Ammon's horn (tissue), 1 donor: ENCODE measurements around the gene ARHGEF10L.

Source experiments
- DNase-seq: peaks from one replicate; pipeline ENCODE4 v3.0.0-alpha.2; 2016; ENCODE audit warnings: low spot score

The ARHGEF10L gene

GRCh38 chr1:17520473-17521319 is 18.8 kb upstream of the ARHGEF10L start:
- no peak for DNase-seq

GRCh38 chr1:17521946-17522612 is 17.4 kb upstream of the ARHGEF10L start:
- DNase-seq, result no peak

- no peak for DNase-seq
These were observed 16.0 kb upstream of the ARHGEF10L start for GRCh38 chr1:17523321-17524041.

- DNase-seq, result no peak
These were observed 14.9 kb upstream of the ARHGEF10L start for GRCh38 chr1:17524645-17525044.

- DNase-seq, result no peak
These were observed 13.4 kb upstream of the ARHGEF10L start for GRCh38 chr1:17525996-17526686.

GRCh38 chr1:17527036-17527914 is 12.2 kb upstream of the ARHGEF10L start:
- DNase-seq, result no peak

GRCh38 chr1:17529381-17529780 is 10.1 kb upstream of the ARHGEF10L start:
- DNase-seq, result no peak

- DNase-seq, result no peak
These were observed 8.2 kb upstream of the ARHGEF10L start for GRCh38 chr1:17531343-17531681.

GRCh38 chr1:17531682-17532487 is 7.6 kb upstream of the ARHGEF10L start:
- DNase-seq, result peak; percentile 82

- no peak for DNase-seq
These were observed 6.3 kb upstream of the ARHGEF10L start for GRCh38 chr1:17533201-17533600.

- peak; percentile 33 for DNase-seq
These were observed 4.1 kb upstream of the ARHGEF10L start for GRCh38 chr1:17535300-17535936.

- DNase-seq, result no peak
These were observed 1.5 kb upstream of the ARHGEF10L start for GRCh38 chr1:17538010-17538409.

GRCh38 chr1:17538428-17539117 is 925 bp upstream of the ARHGEF10L start:
- no peak for DNase-seq

GRCh38 chr1:17539118-17539476 is 401 bp upstream of the ARHGEF10L start:
- no peak for DNase-seq

GRCh38 chr1:17540255-17541001 is 930 bp downstream of the ARHGEF10L start:
- DNase-seq, result peak; percentile 38

- DNase-seq, result no peak
These were observed 3.1 kb downstream of the ARHGEF10L start for GRCh38 chr1:17542645-17543044.

- DNase-seq, result no peak
These were observed 5.4 kb downstream of the ARHGEF10L start for GRCh38 chr1:17544776-17545350.

GRCh38 chr1:17545356-17545755 is 5.9 kb downstream of the ARHGEF10L start:
- DNase-seq, result no peak
